ENCODE measurements around the gene KDM1A.

DNA sequence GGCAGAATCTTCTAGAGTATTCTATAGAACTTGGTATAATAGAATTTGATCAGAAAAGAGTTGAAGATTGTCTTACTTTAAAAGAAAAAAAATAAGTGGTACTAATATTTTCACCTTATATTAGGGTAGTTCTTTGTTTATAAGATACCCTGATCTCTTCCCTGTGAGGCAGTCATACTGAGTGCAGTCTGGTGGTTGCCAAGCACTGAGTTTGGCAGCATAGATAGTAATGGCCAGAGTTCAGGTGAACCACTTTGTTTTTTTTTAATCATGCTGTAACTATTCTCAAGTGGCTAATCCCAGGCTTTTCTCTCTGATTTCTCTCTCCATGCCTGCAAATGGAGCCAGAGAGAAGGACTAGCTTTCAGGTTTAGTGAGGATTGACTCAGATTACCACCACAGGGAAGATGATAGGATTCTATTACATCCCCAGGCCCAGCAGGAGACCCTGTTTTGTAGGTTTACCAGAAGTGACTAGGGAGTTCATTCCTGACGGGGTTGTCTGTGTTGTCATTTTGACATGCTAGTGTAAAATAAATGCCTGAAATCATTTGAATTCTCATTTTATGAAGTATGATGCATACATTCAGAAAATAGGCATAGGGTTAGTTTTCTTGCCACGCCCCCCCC, 16.7 kb downstream of the KDM1A start:
- TF ChIP-seq SUZ12 (IDR thresholded peaks at IDR 0.05) (no peak), ZNF384 (IDR thresholded peaks at IDR 0.05) (no peak), ARNT (IDR thresholded peaks at IDR 0.05) (no peak), SP1 (IDR thresholded peaks at IDR 0.05) (no peak)
